ENCODE results near the gene PBX1. TPM values are rescaled to one million over a fixed set of nuclear protein-coding genes. Genes with fewer than 3 reads are reported as not detected.

Gene PBX1
- total and polyA plus RNA-seq, 2 of the 4 experiments (the other 2 are of a cell fraction), result 13.9 to 17.9 TPM

- Histone ChIP-seq H3K4me1 (ENCODE audit: control insufficient read depth, insufficient read depth, low read length) (peaks cover 30% of the 10 kb centered on the region), H3K27me3 (ENCODE audit: control insufficient read depth, insufficient read depth, low read length) (no peaks in the 10 kb centered on the region), H3K36me3 (ENCODE audit: control insufficient read depth, insufficient read depth, low read length) (no peaks in the 10 kb centered on the region), H3K56ac (ENCODE audit: extremely low read depth, insufficient read depth, low read length) (no peak overlapping the region), H3K79me1 (ENCODE audit: low read depth in 1 of 2, low read length in 2 of 2) (peaks cover 13 to 16% of the 10 kb centered on the region in 2 experiments; a peak in 3 of 4 replicates), H2BK5ac (ENCODE audit: low read depth, low read length, poor library complexity, severe bottlenecking) (no peak overlapping the region), H2BK15ac (ENCODE audit: low read depth, low read length) (no peak overlapping the region), H3K18ac (ENCODE audit: low read depth, low read length) (no peak overlapping the region), H3K27ac (ENCODE audit: insufficient read depth, low read length) (no peak overlapping the region), H4K20me1 (ENCODE audit: insufficient read depth, low read length) (0 out of 2 replicates have a peak, but pooled peaks cover 5% of the 10 kb centered on the region), H3K4me2 (ENCODE audit: low read depth, low read length) (no peak overlapping the region), H4K91ac (ENCODE audit: insufficient read depth, low read depth, low read length) (no peak overlapping the region), H3K4ac (ENCODE audit: low read depth, low read length) (no peak overlapping the region), H2AFZ (replicated peaks; ENCODE audit: low read length, poor library complexity) (no peak overlapping the region), H2AK5ac (ENCODE audit: low read depth, low read length) (no peak overlapping the region), H2BK20ac (ENCODE audit: low read depth, low read length) (no peak overlapping the region), H2AK9ac (replicated peaks; ENCODE audit: low read depth, low read length, poor library complexity) (no peak overlapping the region), H2BK120ac (ENCODE audit: low read depth, low read length) (no peak overlapping the region), H3K14ac (replicated peaks; ENCODE audit: low read depth, low read length) (no peak overlapping the region), H4K5ac (ENCODE audit: low read depth, low read length) (no peak overlapping the region), H3K9ac (ENCODE audit: low read depth, low read length) (no peak overlapping the region), H3K9me1 (ENCODE audit: insufficient read depth, low read length) (peaks cover 24% of the 10 kb centered on the region), H4K8ac (ENCODE audit: low read depth in 2 of 2, low read length in 2 of 2) (no peak overlapping the region), H3K4me3 (ENCODE audit: insufficient read depth, low read depth, low read length) (no peak overlapping the region), H3K23ac (ENCODE audit: low read depth, low read length) (no peak overlapping the region), H3K9me3 (ENCODE audit: control insufficient read depth, insufficient read depth, low read length) (no peaks in the 10 kb centered on the region)
- intact Hi-C loops (cut with micrococcal nuclease) (loop anchor here (5.0 kb wide), 1 partner anchor 67 kb away; no protein-coding TSS in a partner anchor), in situ Hi-C loops (cut with MboI; ENCODE audit: low sequenced_read_pairs) (no loop called here), dilution Hi-C loops (cut with HindIII; ENCODE audit: low sequenced_read_pairs, unreplicated experiment) (no loop called here)
- DNase-seq, result no peak
- BruUV-seq (replicated peaks), result no TSS peak
- ChIA-PET POLR2A (ENCODE audit: unreplicated experiment) (no interaction called here), CTCF (interaction anchor here (0.8 kb wide), 1 partner anchor 10 kb away, joined by 3 read pairs; no protein-coding TSS in a partner anchor)
- TF ChIP-seq POLR2A (IDR thresholded peaks at IDR 0.05; ENCODE audit: low read depth, low read length) (no peak), CTCF (conservative IDR thresholded peaks at IDR 0.05; ENCODE audit: low read depth, low read length) (0 out of 2 replicates have a peak, but pooled peaks have one; percentile 2)
- WGBS, 2 experiments (ENCODE audit: extremely low coverage in 2 of 2, insufficient read length in 1 of 2), result no CpG with 5 or more reads among the region's 1 CpG
- ATAC-seq (ENCODE audit: low read depth), result no peak
Observed at GRCh38 chr1:164704954-164705353, 146.0 kb downstream of the PBX1 start.
